Activated B cell treated with CpG ODN at 0.5 μM for 24 hours (primary cell): ENCODE data around the gene KLK13. TPM values are rescaled to one million over a fixed set of nuclear protein-coding genes. Genes with fewer than 3 reads are reported as not detected.

Source experiments
- ATAC-seq: fragments of 200-7000 bp; cut with Tn5 transposase; one replicate; pipeline ENCODE4 v1.10.0; 2021; ENCODE audit warnings: low read depth, mild to moderate bottlenecking, moderate library complexity
- CTCF ChIA-PET: fragments of 350-600 bp; sonication (Branson Sonifier 250); formaldehyde crosslinking; loops from one replicate; lab custom pipeline; 2021; ENCODE audit warnings: antibody characterized with exemption; lab: Charles Lee
- POLR2A ChIA-PET: fragments of 350-600 bp; sonication (Branson Sonifier 250); formaldehyde crosslinking; loops from one replicate; lab custom pipeline; 2021; ENCODE audit warnings: antibody characterized with exemption; lab: Charles Lee
- DNase-seq: peaks from one replicate; pipeline ENCODE4 v3.0.0; 2022
- H3K27ac Mint-ChIP-seq: one replicate; pipeline ENCODE4 v1.8.0; 2020; ENCODE audit warnings: mixed read lengths
- H3K27me3 Mint-ChIP-seq: one replicate; pipeline ENCODE4 v1.8.0; 2021; ENCODE audit warnings: mixed read lengths
- H3K36me3 Mint-ChIP-seq: one replicate; pipeline ENCODE4 v1.8.0; 2021; ENCODE audit warnings: low read depth, mixed read lengths
- H3K4me1 Mint-ChIP-seq: one replicate; pipeline ENCODE4 v1.8.0; 2021; ENCODE audit warnings: mixed read lengths
- H3K4me3 Mint-ChIP-seq: one replicate; pipeline ENCODE4 v1.8.0; 2020; ENCODE audit warnings: mild to moderate bottlenecking, mixed read lengths
- H3K9me3 Mint-ChIP-seq: one replicate; pipeline ENCODE4 v1.8.0; 2020; ENCODE audit warnings: mixed read lengths
- intact Hi-C: fragments of 100-400 bp; cut with micrococcal nuclease; formaldehyde crosslinking; loops from one replicate; pipeline ENCODE4 v1.15.1; 2024
- total RNA-seq: library from RNA; stranded (reverse); gene quantifications from 2 replicates; pipeline ENCODE4 v1.2.3, GENCODE V29; 2022
- TF ChIP-seq, protein P1 (sequence below): fragments of 200-600 bp; IDR thresholded peaks from one replicate; pipeline ENCODE4 v1.8.0; 2022; ENCODE audit warnings: antibody characterized with exemption, mild to moderate bottlenecking

KLK13 gene
- total RNA-seq, 1 donor from 2014 or later: not detected

DNA sequence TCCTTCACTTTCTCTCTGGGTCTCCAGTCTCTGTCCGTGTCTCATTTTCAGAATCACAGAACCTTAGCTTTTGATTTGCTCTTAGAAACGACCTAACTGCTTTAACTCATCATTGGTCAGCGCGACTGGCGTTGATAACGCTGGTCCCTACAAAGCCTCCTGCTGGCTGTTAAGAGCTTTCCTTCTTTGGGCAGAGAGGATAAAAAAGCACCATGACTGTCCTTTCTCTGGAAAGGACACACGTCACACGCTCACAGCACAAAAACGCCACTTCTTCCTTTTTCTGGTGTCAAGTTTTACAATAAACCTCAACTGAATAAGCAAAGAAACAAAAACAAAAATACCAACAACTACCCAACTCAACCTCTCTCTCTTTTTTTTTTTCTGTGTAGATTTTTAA is 28.4 kb downstream of the KLK13 start:
- Mint-ChIP-seq H3K9me3 (no peaks in the 10 kb centered on the region), H3K27me3 (peaks cover 14% of the 10 kb centered on the region), H3K4me3 (no peak overlapping the region), H3K4me1 (no peaks in the 10 kb centered on the region), H3K36me3 (no peaks in the 10 kb centered on the region), H3K27ac (no peak overlapping the region)
- ATAC-seq: no peak
- TF ChIP-seq, protein P1, sequence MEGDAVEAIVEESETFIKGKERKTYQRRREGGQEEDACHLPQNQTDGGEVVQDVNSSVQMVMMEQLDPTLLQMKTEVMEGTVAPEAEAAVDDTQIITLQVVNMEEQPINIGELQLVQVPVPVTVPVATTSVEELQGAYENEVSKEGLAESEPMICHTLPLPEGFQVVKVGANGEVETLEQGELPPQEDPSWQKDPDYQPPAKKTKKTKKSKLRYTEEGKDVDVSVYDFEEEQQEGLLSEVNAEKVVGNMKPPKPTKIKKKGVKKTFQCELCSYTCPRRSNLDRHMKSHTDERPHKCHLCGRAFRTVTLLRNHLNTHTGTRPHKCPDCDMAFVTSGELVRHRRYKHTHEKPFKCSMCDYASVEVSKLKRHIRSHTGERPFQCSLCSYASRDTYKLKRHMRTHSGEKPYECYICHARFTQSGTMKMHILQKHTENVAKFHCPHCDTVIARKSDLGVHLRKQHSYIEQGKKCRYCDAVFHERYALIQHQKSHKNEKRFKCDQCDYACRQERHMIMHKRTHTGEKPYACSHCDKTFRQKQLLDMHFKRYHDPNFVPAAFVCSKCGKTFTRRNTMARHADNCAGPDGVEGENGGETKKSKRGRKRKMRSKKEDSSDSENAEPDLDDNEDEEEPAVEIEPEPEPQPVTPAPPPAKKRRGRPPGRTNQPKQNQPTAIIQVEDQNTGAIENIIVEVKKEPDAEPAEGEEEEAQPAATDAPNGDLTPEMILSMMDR: no peak
- no peak for DNase-seq
- ChIA-PET CTCF (no interaction called here), POLR2A (no interaction called here)
- intact Hi-C loops: no loop called here

DNA sequence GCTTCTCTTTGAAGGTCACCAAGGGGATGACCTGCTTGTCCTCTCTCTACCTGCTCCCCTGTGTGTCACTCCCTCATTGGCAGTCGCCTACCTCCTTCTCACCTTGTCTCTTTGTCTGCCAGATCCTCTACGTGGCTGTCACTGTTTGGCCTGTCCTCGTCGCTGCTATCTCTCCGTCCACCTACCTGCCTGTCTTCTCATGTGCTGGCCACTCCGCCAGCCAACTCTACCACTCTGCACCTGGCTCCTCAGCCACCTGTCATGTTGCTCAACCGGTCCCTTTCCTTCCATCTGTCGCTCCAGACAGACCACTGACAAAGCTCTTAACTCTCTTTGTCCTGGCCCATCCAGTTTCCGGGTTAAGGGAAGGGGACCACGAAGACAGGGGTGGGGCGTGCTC is 30.2 kb downstream of the KLK13 start, which contains the start of gene KLK12:
TSS of gene KLK12 (minus strand) at position 299 of the 400 bp plus-strand sequence. CDS start 381 bp downstream, outside the sequence.
- DNase-seq: no peak
- no peaks in the 10 kb centered on the region for H3K4me1 Mint-ChIP-seq
- CTCF ChIA-PET: no interaction called here
- no peak within 1 kb of the TSS for H3K27ac Mint-ChIP-seq
- POLR2A ChIA-PET: no interaction called here
- no peaks in the 10 kb centered on the region for H3K36me3 Mint-ChIP-seq
- no peaks in the 10 kb centered on the region for H3K9me3 Mint-ChIP-seq
- peaks cover 21% of the 10 kb centered on the region for H3K27me3 Mint-ChIP-seq
- intact Hi-C loops: no loop called here
- TF ChIP-seq, protein P1: no peak
- no peak for ATAC-seq
- no peak within 1 kb of the TSS for H3K4me3 Mint-ChIP-seq

DNA sequence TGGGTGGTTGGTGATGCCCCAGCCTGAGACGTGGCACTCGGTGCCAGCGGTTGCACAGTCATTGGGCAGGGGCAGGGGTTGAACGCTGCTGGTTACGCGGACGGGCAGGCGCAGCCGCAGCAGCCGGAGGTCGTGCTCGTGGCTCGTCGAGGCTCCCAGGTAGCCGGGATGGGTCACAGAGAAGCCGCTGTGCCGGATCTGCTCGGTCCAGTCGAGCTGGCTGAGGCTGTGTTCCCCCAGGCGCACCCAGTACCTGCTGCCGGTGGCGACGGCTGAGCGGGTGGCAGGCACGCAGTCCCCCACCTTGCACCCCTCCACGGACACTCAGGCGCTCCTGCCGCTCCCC is 33.0 kb downstream of the KLK13 start:
- TF ChIP-seq, protein P1: no peak
- no peak for ATAC-seq
- ChIA-PET CTCF (no interaction called here), POLR2A (no interaction called here)
- H3K27ac Mint-ChIP-seq: no peak overlapping the region
- intact Hi-C loops: no loop called here
- H3K4me3 Mint-ChIP-seq: no peak overlapping the region
- no peaks in the 10 kb centered on the region for H3K36me3 Mint-ChIP-seq
- no peaks in the 10 kb centered on the region for H3K9me3 Mint-ChIP-seq
- no peak for DNase-seq
- H3K4me1 Mint-ChIP-seq: no peaks in the 10 kb centered on the region
- H3K27me3 Mint-ChIP-seq: peaks cover 28% of the 10 kb centered on the region

DNA sequence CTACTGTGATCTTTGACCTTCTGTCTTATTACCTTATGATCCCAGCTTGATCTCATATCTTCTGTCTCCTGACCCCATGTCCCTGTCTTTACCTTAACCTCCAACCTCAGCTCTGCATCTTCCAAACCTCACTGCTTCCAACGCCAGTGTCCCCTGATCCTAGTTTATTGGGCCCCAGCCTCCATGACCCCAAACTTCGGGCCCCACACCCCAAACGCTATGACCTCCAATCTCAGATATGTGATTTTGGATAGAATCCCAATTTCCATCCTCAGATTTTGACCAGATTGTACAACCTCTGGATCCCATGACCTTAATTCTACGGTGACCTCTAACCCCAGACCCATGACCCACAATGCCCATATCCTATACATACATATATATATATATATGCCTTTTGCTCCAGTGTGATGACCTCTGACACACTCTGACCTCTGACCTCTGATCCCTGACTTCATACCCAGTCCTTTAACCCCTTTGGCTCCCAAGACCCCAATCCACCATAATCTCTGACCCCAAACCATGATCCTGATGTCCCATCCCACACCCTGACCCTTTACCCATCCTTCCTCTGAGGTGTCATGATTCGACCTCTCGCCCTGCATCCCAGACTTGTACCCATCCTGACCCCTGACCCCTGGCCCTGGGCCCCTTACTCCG is 33.5 kb downstream of the KLK13 start:
- Mint-ChIP-seq H3K4me1 (no peaks in the 10 kb centered on the region), H3K36me3 (no peaks in the 10 kb centered on the region), H3K4me3 (no peak overlapping the region), H3K9me3 (no peaks in the 10 kb centered on the region), H3K27me3 (peaks cover 27% of the 10 kb centered on the region), H3K27ac (no peak overlapping the region)
- intact Hi-C loops: no loop called here
- TF ChIP-seq, protein P1: no peak
- ChIA-PET POLR2A (no interaction called here), CTCF (no interaction called here)
- ATAC-seq: no peak
- no peak for DNase-seq

DNA sequence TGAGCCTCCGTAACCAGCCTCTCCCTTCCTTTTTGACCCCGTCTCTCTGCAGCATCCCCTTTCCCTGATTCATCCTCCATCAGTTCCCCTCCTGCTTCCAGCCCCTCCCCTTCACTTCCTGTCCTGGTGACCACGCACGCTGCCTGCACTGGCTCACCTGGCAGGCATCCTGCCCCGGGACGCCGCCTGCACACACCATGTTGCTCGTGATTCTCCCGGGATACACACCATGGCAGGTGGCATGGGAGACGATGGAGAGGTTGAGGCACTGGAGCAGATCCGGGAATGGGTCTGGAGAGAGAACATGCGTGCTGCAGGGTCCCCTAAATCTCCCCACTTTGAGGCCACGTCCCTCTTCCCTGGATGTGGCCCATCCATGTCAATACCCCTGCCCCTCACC is 34.3 kb downstream of the KLK13 start:
- intact Hi-C loops: no loop called here
- peaks cover 27% of the 10 kb centered on the region for H3K27me3 Mint-ChIP-seq
- ChIA-PET CTCF (no interaction called here), POLR2A (no interaction called here)
- TF ChIP-seq, protein P1: no peak
- no peak for DNase-seq
- H3K4me3 Mint-ChIP-seq: no peak overlapping the region
- ATAC-seq: no peak
- no peaks in the 10 kb centered on the region for H3K36me3 Mint-ChIP-seq
- no peaks in the 10 kb centered on the region for H3K9me3 Mint-ChIP-seq
- H3K27ac Mint-ChIP-seq: no peak overlapping the region
- H3K4me1 Mint-ChIP-seq: no peaks in the 10 kb centered on the region
